Tibial artery (tissue), 4 donors: ENCODE results near the gene TRIM71.

Experiments used
- DNase-seq, 2 donors: peaks; one replicate each; pipeline ENCODE4 v3.0.0-alpha.2; 2019
- H3K27ac ChIP-seq, 2 donors: fragments of 200-600 bp; sonication (generic) in 1 of 2; 1 replicate in 1 of 2; 2 replicates in 1 of 2; pipeline ENCODE4 v1.5.1; 2018 to 2019; ENCODE audit warnings: mild to moderate bottlenecking in 1 of 2
- H3K27me3 ChIP-seq, 2 donors: fragments of 200-600 bp; sonication (generic) in 1 of 2; one replicate each; pipeline versions ENCODE4 v1.5.1 to v1.6.0; 2016 to 2019
- H3K36me3 ChIP-seq, 3 donors: fragments of 200-600 bp; sonication (generic) in 2 of 3; one replicate each; pipeline ENCODE4 v1.5.1; 2016 to 2019; ENCODE audit warnings: mild to moderate bottlenecking in 2 of 3
- H3K4me1 ChIP-seq, 4 donors: fragments of 200-600 bp; sonication (generic) in 2 of 4; 1 replicate in 3 of 4; 2 replicates in 1 of 4; pipeline ENCODE4 v1.5.1; 2016 to 2019
- H3K4me3 ChIP-seq, 2 donors: fragments of 200-600 bp; sonication (generic) in 1 of 2; 1 replicate in 1 of 2; 2 replicates in 1 of 2; pipeline ENCODE4 v1.5.1; 2018 to 2019; ENCODE audit warnings: mild to moderate bottlenecking in 2 of 2
- H3K9me3 ChIP-seq, 3 donors: fragments of 200-600 bp; sonication (generic) in 1 of 3; one replicate each; pipeline ENCODE4 v1.5.1; 2016 to 2019
- CTCF ChIP-seq, 2 experiments: fragments of 200-600 bp in 1 of 2; fragments of 450-650 bp in 1 of 2; IDR thresholded peaks; one replicate each; pipeline ENCODE4 v1.5.1; 2017 to 2019; ENCODE audit warnings: antibody characterized with exemption in 2 of 2, mild to moderate bottlenecking in 1 of 2, moderate library complexity in 1 of 2
- intact Hi-C: fragments of 100-400 bp; cut with DNase I; formaldehyde crosslinking; loops from one replicate; pipeline ENCODE4 v1.15.0; 2023; ENCODE audit warnings: low total_unique reads

The TRIM71 gene

DNA sequence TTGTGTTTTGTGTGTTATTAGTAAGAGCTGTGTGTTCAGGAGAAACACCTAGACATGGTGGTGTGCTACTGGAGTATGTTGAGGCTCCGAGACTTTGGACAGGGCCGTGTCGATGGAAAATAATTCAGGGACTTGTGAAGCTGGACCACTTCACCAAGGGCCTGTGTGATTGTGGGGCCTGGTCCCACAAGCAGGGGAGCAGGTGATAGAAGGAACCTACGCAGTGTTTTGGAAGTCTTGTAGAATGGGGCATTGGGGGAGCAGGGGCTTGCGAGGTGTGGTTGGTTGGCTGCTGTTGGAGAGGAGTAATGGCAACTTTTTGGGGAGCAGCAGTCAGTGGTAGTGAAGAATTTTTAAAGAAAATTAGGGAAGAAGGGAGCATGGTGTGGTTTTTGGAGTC is 48.7 kb downstream of the TRIM71 start:
- no peaks in the 10 kb centered on the region for H3K36me3 ChIP-seq
- intact Hi-C loops = no loop called here
- H3K27me3 ChIP-seq = peaks cover 0 to 6% of the 10 kb centered on the region in 2 donors
- no peak for TF ChIP-seq CTCF (IDR thresholded peaks at IDR 0.05)
- H3K4me1 ChIP-seq = no peaks in the 10 kb centered on the region
- DNase-seq = no peak
- no peak overlapping the region for H3K27ac ChIP-seq
- H3K4me3 ChIP-seq = no peak overlapping the region
- no peaks in the 10 kb centered on the region for H3K9me3 ChIP-seq

GRCh38 chr3:32867954-32868353 is 50.2 kb downstream of the TRIM71 start:
- H3K27ac ChIP-seq = no peak overlapping the region
- no peak for TF ChIP-seq CTCF (IDR thresholded peaks at IDR 0.05)
- H3K4me1 ChIP-seq = peaks cover 0 to 7% (median 3%) of the 10 kb centered on the region in 4 donors
- DNase-seq = no peak
- peaks cover 0 to 6% of the 10 kb centered on the region in 2 donors for H3K27me3 ChIP-seq
- intact Hi-C loops = no loop called here
- no peaks in the 10 kb centered on the region for H3K36me3 ChIP-seq
- no peaks in the 10 kb centered on the region for H3K9me3 ChIP-seq
- no peak overlapping the region for H3K4me3 ChIP-seq

GRCh38 chr3:32868719-32869512 is 51.1 kb downstream of the TRIM71 start:
- no peak overlapping the region for H3K27ac ChIP-seq
- peaks cover 0 to 4% of the 10 kb centered on the region in 2 donors for H3K27me3 ChIP-seq
- H3K4me1 ChIP-seq = peaks cover 0 to 16% (median 13%) of the 10 kb centered on the region in 4 donors
- intact Hi-C loops = no loop called here
- H3K4me3 ChIP-seq = no peak overlapping the region
- DNase-seq = no peak
- no peaks in the 10 kb centered on the region for H3K9me3 ChIP-seq
- no peaks in the 10 kb centered on the region for H3K36me3 ChIP-seq
- TF ChIP-seq CTCF (IDR thresholded peaks at IDR 0.05) = no peak

DNA sequence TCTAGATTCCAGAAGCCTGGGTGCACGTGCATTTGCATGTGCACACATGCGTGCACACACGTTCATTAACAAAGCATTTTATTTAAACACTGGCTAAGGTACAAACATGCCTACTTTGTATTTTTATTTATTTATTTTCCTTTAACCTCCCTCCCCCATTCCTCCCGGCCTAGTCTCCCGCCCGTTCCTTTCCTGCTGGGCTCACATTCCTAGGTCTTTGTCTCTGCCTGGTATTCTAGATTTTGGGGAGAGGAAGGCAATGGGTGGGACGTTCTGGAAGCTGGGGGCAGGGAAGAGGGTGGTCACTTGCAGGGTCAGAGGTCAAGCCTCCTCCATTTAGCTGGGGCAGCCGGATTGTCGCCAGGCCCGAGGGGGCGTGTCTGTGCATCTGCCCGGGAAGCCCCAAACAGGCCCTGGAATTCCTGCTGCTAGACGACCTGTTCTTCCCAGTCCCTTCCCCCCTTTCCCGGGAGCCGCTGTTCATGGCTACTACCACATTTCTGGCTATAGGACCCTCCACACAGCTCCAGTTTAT is 51.8 kb downstream of the TRIM71 start:
- Histone ChIP-seq H3K27me3 (peaks cover 0 to 3% of the 10 kb centered on the region in 2 donors), H3K27ac (no peak overlapping the region), H3K9me3 (no peaks in the 10 kb centered on the region), H3K4me1 (peaks cover 0 to 16% (median 15%) of the 10 kb centered on the region in 4 donors), H3K4me3 (no peak overlapping the region), H3K36me3 (no peaks in the 10 kb centered on the region)
- intact Hi-C loops = no loop called here
- no peak for TF ChIP-seq CTCF (IDR thresholded peaks at IDR 0.05)
- no peak for DNase-seq

DNA sequence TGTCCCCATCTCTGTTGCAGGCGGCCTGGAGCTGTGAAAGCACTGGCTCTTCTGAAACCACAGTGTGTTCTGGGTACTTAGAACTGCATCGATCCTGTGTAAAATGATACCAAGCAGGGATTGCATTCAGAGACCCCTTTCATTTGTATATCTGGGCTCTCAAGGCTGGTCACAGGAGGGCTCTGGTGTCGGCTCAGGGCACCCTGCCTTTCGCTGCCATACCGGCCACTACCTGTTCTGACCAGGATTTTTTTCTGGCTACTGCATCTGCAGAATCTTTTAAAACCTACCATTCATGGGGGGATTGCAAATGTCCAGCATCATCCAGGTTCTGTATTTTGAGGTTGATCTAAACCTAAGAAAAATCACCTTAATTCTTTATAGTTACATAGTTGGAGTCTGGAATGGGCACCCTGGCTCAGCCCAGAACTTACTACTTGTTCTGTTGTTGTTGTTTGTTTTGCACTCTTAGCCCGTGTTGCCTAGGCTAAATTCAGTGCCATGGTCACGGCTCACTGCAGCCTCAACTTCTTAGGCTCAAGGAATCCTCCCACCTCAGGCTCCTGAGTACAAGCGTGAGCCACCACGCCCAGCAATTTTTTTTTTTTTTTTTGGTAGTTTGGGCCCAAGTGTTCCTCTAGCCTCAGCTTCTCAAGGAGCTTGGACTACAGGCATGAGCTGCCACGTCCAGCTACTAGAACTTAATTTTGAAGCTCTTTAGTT is 52.7 kb downstream of the TRIM71 start:
- peaks cover 0 to 3% of the 10 kb centered on the region in 2 donors for H3K27me3 ChIP-seq
- no peak for DNase-seq
- no peaks in the 10 kb centered on the region for H3K36me3 ChIP-seq
- intact Hi-C loops = no loop called here
- TF ChIP-seq CTCF (IDR thresholded peaks at IDR 0.05) = no peak
- peaks cover 0 to 16% (median 15%) of the 10 kb centered on the region in 4 donors for H3K4me1 ChIP-seq
- H3K27ac ChIP-seq = no peak overlapping the region
- no peaks in the 10 kb centered on the region for H3K9me3 ChIP-seq
- no peak overlapping the region for H3K4me3 ChIP-seq
